ENCODE data around the gene ATG10. TPM values are rescaled to one million over a fixed set of nuclear protein-coding genes. Genes with fewer than 3 reads are reported as not detected.

The ATG10 gene
- total and polyA plus RNA-seq, 2 experiments from 2014 or later, result 12.5 to 17.7 TPM

DNA sequence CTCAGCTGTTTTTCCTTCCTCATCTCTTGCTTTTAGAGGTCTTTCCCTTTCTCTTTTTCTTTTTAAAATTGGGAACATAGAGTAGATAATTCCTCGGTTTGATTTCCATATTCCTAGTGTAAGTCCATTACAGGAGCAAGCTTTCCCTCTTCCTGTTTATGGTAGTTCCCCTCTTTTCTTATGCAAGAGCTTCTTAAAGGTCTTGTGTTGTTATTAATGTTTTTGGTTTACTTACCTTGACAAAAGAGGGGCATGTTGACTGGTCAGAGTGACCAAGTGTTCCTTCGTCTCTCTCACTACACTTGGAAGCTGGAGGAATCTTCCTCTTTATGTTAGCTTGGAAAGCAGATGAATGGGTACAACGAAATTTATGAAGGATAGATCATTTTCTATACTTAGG, 8.3 kb downstream of the ATG10 start:
- peaks cover 22% of the 10 kb centered on the region; the same call in 2 of the 3 replicates for H3K4me1 Mint-ChIP-seq
- peaks cover 25% of the 10 kb centered on the region for H3K4me1 ChIP-seq (ENCODE audit: insufficient read depth)

More for the DNA sequence above, 8.3 kb downstream of the ATG10 start:
- 0 out of 2 replicates have a peak, but pooled peaks cover 8% of the 10 kb centered on the region for H3K79me2 ChIP-seq (replicated peaks; ENCODE audit: insufficient read depth)
- TF ChIP-seq POLR2AphosphoS5 (IDR thresholded peaks at IDR 0.05; ENCODE audit: low read depth) (0 out of 2 replicates have a peak, but pooled peaks have one; percentile 20), ZNF331 (CRISPR knock-in tag; IDR thresholded peaks at IDR 0.05; ENCODE audit: low read depth) (no peak), STAT1 (IDR thresholded peaks at IDR 0.05; ENCODE audit: unreplicated experiment) (no peak), NANOG (IDR thresholded peaks at IDR 0.05; ENCODE audit: borderline replicate concordance) (peak; percentile 96), ZNF114 (CRISPR knock-in tag; IDR thresholded peaks at IDR 0.05) (no peak), EZH2 (IDR thresholded peaks at IDR 0.05; ENCODE audit: low read depth, unreplicated experiment) (no peak), CREB1 (CRISPR knock-in tag; IDR thresholded peaks at IDR 0.05; ENCODE audit: low read depth) (no peak)
- TF ChIP-seq, protein P1, sequence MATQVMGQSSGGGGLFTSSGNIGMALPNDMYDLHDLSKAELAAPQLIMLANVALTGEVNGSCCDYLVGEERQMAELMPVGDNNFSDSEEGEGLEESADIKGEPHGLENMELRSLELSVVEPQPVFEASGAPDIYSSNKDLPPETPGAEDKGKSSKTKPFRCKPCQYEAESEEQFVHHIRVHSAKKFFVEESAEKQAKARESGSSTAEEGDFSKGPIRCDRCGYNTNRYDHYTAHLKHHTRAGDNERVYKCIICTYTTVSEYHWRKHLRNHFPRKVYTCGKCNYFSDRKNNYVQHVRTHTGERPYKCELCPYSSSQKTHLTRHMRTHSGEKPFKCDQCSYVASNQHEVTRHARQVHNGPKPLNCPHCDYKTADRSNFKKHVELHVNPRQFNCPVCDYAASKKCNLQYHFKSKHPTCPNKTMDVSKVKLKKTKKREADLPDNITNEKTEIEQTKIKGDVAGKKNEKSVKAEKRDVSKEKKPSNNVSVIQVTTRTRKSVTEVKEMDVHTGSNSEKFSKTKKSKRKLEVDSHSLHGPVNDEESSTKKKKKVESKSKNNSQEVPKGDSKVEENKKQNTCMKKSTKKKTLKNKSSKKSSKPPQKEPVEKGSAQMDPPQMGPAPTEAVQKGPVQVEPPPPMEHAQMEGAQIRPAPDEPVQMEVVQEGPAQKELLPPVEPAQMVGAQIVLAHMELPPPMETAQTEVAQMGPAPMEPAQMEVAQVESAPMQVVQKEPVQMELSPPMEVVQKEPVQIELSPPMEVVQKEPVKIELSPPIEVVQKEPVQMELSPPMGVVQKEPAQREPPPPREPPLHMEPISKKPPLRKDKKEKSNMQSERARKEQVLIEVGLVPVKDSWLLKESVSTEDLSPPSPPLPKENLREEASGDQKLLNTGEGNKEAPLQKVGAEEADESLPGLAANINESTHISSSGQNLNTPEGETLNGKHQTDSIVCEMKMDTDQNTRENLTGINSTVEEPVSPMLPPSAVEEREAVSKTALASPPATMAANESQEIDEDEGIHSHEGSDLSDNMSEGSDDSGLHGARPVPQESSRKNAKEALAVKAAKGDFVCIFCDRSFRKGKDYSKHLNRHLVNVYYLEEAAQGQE (IDR thresholded peaks at IDR 0.05; ENCODE audit: unreplicated experiment), result no peak
- TF ChIP-seq, protein P2, sequence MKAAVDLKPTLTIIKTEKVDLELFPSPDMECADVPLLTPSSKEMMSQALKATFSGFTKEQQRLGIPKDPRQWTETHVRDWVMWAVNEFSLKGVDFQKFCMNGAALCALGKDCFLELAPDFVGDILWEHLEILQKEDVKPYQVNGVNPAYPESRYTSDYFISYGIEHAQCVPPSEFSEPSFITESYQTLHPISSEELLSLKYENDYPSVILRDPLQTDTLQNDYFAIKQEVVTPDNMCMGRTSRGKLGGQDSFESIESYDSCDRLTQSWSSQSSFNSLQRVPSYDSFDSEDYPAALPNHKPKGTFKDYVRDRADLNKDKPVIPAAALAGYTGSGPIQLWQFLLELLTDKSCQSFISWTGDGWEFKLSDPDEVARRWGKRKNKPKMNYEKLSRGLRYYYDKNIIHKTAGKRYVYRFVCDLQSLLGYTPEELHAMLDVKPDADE (IDR thresholded peaks at IDR 0.05), result peak; percentile 72
- TF ChIP-seq, protein P3, sequence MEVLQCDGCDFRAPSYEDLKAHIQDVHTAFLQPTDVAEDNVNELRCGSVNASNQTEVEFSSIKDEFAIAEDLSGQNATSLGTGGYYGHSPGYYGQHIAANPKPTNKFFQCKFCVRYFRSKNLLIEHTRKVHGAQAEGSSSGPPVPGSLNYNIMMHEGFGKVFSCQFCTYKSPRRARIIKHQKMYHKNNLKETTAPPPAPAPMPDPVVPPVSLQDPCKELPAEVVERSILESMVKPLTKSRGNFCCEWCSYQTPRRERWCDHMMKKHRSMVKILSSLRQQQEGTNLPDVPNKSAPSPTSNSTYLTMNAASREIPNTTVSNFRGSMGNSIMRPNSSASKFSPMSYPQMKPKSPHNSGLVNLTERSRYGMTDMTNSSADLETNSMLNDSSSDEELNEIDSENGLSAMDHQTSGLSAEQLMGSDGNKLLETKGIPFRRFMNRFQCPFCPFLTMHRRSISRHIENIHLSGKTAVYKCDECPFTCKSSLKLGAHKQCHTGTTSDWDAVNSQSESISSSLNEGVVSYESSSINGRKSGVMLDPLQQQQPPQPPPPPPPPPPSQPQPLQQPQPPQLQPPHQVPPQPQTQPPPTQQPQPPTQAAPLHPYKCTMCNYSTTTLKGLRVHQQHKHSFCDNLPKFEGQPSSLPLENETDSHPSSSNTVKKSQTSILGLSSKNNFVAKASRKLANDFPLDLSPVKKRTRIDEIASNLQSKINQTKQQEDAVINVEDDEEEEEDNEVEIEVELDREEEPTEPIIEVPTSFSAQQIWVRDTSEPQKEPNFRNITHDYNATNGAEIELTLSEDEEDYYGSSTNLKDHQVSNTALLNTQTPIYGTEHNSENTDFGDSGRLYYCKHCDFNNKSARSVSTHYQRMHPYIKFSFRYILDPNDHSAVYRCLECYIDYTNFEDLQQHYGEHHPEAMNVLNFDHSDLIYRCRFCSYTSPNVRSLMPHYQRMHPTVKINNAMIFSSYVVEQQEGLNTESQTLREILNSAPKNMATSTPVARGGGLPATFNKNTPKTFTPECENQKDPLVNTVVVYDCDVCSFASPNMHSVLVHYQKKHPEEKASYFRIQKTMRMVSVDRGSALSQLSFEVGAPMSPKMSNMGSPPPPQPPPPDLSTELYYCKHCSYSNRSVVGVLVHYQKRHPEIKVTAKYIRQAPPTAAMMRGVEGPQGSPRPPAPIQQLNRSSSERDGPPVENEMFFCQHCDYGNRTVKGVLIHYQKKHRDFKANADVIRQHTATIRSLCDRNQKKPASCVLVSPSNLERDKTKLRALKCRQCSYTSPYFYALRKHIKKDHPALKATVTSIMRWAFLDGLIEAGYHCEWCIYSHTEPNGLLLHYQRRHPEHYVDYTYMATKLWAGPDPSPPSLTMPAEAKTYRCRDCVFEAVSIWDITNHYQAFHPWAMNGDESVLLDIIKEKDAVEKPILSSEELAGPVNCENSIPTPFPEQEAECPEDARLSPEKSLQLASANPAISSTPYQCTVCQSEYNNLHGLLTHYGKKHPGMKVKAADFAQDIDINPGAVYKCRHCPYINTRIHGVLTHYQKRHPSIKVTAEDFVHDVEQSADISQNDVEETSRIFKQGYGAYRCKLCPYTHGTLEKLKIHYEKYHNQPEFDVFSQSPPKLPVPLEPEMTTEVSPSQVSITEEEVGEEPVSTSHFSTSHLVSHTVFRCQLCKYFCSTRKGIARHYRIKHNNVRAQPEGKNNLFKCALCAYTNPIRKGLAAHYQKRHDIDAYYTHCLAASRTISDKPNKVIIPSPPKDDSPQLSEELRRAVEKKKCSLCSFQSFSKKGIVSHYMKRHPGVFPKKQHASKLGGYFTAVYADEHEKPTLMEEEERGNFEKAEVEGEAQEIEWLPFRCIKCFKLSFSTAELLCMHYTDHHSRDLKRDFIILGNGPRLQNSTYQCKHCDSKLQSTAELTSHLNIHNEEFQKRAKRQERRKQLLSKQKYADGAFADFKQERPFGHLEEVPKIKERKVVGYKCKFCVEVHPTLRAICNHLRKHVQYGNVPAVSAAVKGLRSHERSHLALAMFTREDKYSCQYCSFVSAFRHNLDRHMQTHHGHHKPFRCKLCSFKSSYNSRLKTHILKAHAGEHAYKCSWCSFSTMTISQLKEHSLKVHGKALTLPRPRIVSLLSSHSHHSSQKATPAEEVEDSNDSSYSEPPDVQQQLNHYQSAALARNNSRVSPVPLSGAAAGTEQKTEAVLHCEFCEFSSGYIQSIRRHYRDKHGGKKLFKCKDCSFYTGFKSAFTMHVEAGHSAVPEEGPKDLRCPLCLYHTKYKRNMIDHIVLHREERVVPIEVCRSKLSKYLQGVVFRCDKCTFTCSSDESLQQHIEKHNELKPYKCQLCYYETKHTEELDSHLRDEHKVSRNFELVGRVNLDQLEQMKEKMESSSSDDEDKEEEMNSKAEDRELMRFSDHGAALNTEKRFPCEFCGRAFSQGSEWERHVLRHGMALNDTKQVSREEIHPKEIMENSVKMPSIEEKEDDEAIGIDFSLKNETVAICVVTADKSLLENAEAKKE (CRISPR knock-in tag; IDR thresholded peaks at IDR 0.05), result no peak
- peak overlapping the region; percentile 56 for H3K4me3 Mint-ChIP-seq
- peak overlapping the region; percentile 40 for H3K4me2 ChIP-seq
- DNase-seq (ENCODE audit: low spot score) (peak; percentile 64), ATAC-seq (peak; percentile 87)
- H3K27me3 Mint-ChIP-seq (ENCODE audit: insufficient read depth, low read depth, poor library complexity), result peaks cover 4% of the 10 kb centered on the region
- H2AFZ ChIP-seq, result no peak overlapping the region
- no peaks in the 10 kb centered on the region for H4K20me1 ChIP-seq (replicated peaks; ENCODE audit: insufficient read depth)
- no peaks in the 10 kb centered on the region for H3K9me2 ChIP-seq (ENCODE audit: insufficient read depth)
- no peaks in the 10 kb centered on the region for H3K27me3 ChIP-seq (ENCODE audit: insufficient read depth)
- H3K36me3 ChIP-seq (ENCODE audit: insufficient read depth), result 0 out of 2 replicates have a peak, but pooled peaks cover 6% of the 10 kb centered on the region
- peak overlapping the region; percentile 91 for H3K27ac ChIP-seq (ENCODE audit: low read depth)
- H3K9me3 Mint-ChIP-seq, result peaks cover 23% of the 10 kb centered on the region
- H3F3A ChIP-seq (replicated peaks; ENCODE audit: low read depth), result no peaks in the 10 kb centered on the region
- H3K36me3 Mint-ChIP-seq (ENCODE audit: low read depth), result peaks cover 70% of the 10 kb centered on the region
- H3K27ac Mint-ChIP-seq, result peak overlapping the region; percentile 93
- H3K4me3 ChIP-seq, result peak overlapping the region; percentile 1
